ENCODE data around the gene TGFBR3. TPM values are rescaled to one million over a fixed set of nuclear protein-coding genes. Genes with fewer than 3 reads are reported as not detected.

TGFBR3 gene
- total and polyA plus RNA-seq, 9 of the 15 experiments (the other 6 are each of a cell fraction or from before 2014, with no cell fraction given): 3.6 to 32.4 (median 15.6) TPM

- TF ChIP-seq PRDM10 (IDR thresholded peaks at IDR 0.05; ENCODE audit: partially characterized antibody) (peak; percentile 13), ZNF639 (CRISPR knock-in tag; conservative IDR thresholded peaks at IDR 0.05 in 1 of 2, IDR thresholded peaks at IDR 0.05 in 1 of 2) (no peak), ZNF24 (IDR thresholded peaks at IDR 0.05) (no peak), EHMT2 (IDR thresholded peaks at IDR 0.05) (peak; percentile 28; the same call in 1 of the 2 replicates)
Measured at GRCh38 chr1:91727763-91728162, 158.2 kb downstream of the TGFBR3 start (continued).
